Measurements from ENCODE around the gene PRKAA1.
A peak's percentile ranks its signal among the peaks of the same experiment; 100 is the strongest.
"Not testable (repeated sequence)": the region's sequence is repeated elsewhere in the genome, so short reads cannot be mapped to it uniquely, and the experiment has no call there.

PRKAA1 gene

GRCh38 chr5:40801771-40802562, 3.8 kb upstream of the PRKAA1 start:
- Mint-ChIP-seq H3K27me3 (no peaks in the 10 kb centered on the region), H3K27ac (no peak overlapping the region), H3K4me3 (no peak overlapping the region), H3K9me3 (no peaks in the 10 kb centered on the region), H3K4me1 (ENCODE audit: low read depth in 2 of 2) (peaks cover 2 to 6% of the 10 kb centered on the region in 2 donors), H3K36me3 (ENCODE audit: insufficient read depth) (peaks cover 13% of the 10 kb centered on the region)
- DNase-seq (no peak), ATAC-seq (replicated peaks) (no peak)

- Mint-ChIP-seq H3K27ac (peak overlapping the region in 1 of 2 donors; percentile 87), H3K4me1 (ENCODE audit: low read depth in 2 of 2) (peaks cover 12 to 30% of the 10 kb centered on the region in 2 donors), H3K9me3 (no peaks in the 10 kb centered on the region), H3K36me3 (ENCODE audit: insufficient read depth) (peaks cover 16% of the 10 kb centered on the region), H3K27me3 (no peaks in the 10 kb centered on the region), H3K4me3 (peak overlapping the region; percentile 83 to 89)
- DNase-seq, result no peak
- no peak for ATAC-seq (replicated peaks)
These were observed 1.1 kb upstream of the PRKAA1 start for GRCh38 chr5:40799258-40799657.

- Mint-ChIP-seq H3K4me1 (ENCODE audit: low read depth in 2 of 2) (peaks cover 15 to 34% of the 10 kb centered on the region in 2 donors), H3K27ac (peak overlapping the region; percentile 87 to 90), H3K9me3 (no peaks in the 10 kb centered on the region), H3K4me3 (peak overlapping the region; percentile 83 to 89), H3K36me3 (ENCODE audit: insufficient read depth) (peaks cover 14% of the 10 kb centered on the region), H3K27me3 (no peaks in the 10 kb centered on the region)
- no peak for ATAC-seq (replicated peaks)
- DNase-seq, result no peak
These were observed 632 bp upstream of the PRKAA1 start for GRCh38 chr5:40798801-40799210.

GRCh38 chr5:40797273-40798011, 732 bp downstream of the PRKAA1 start:
- peak; percentile 50 for ATAC-seq (replicated peaks)
- Mint-ChIP-seq H3K36me3 (ENCODE audit: insufficient read depth) (peaks cover 14% of the 10 kb centered on the region), H3K9me3 (no peaks in the 10 kb centered on the region), H3K27ac (peak overlapping the region; percentile 87 to 90), H3K4me3 (peak overlapping the region; percentile 83 to 89), H3K27me3 (no peaks in the 10 kb centered on the region), H3K4me1 (ENCODE audit: low read depth in 2 of 2) (peaks cover 21 to 40% of the 10 kb centered on the region in 2 donors)
- peak; percentile 65 to 71 (median 70) for DNase-seq

- Mint-ChIP-seq H3K36me3 (ENCODE audit: insufficient read depth) (peaks cover 14% of the 10 kb centered on the region), H3K4me3 (peak overlapping the region; percentile 83 to 89), H3K27ac (peak overlapping the region in 1 of 2 donors; percentile 22), H3K4me1 (ENCODE audit: low read depth in 2 of 2) (peaks cover 22 to 44% of the 10 kb centered on the region in 2 donors), H3K9me3 (no peaks in the 10 kb centered on the region), H3K27me3 (no peaks in the 10 kb centered on the region)
- ATAC-seq (replicated peaks) (no peak), DNase-seq (no peak)
These were observed 1.7 kb downstream of the PRKAA1 start for GRCh38 chr5:40796487-40796889.

- not testable (repeated sequence) for H3K9me3 Mint-ChIP-seq; ATAC-seq (replicated peaks); H3K4me3 Mint-ChIP-seq; H3K27ac Mint-ChIP-seq; H3K27me3 Mint-ChIP-seq; DNase-seq
- Mint-ChIP-seq H3K36me3 (ENCODE audit: insufficient read depth) (peaks cover 14% of the 10 kb centered on the region), H3K4me1 (ENCODE audit: low read depth in 2 of 2) (peaks cover 33 to 57% of the 10 kb centered on the region in 2 donors)
These were observed 3.3 kb downstream of the PRKAA1 start for GRCh38 chr5:40794877-40795276.

GRCh38 chr5:40794340-40794739, 3.8 kb downstream of the PRKAA1 start:
- H3K4me3 Mint-ChIP-seq, result peak overlapping the region in 1 of 2 donors; percentile 23
- H3K36me3 Mint-ChIP-seq (ENCODE audit: insufficient read depth), result peaks cover 14% of the 10 kb centered on the region
- DNase-seq; H3K27me3 Mint-ChIP-seq; ATAC-seq (replicated peaks); H3K9me3 Mint-ChIP-seq; H3K27ac Mint-ChIP-seq: not testable (repeated sequence)
- H3K4me1 Mint-ChIP-seq (ENCODE audit: low read depth in 2 of 2), result peaks cover 35 to 59% of the 10 kb centered on the region in 2 donors

- not testable (repeated sequence) for ATAC-seq (replicated peaks); H3K36me3 Mint-ChIP-seq (ENCODE audit: insufficient read depth); H3K27ac Mint-ChIP-seq; H3K27me3 Mint-ChIP-seq; H3K9me3 Mint-ChIP-seq; DNase-seq
- Mint-ChIP-seq H3K4me3 (peak overlapping the region in 1 of 2 donors; percentile 8), H3K4me1 (ENCODE audit: low read depth in 2 of 2) (peaks cover 43 to 70% of the 10 kb centered on the region in 2 donors)
These were observed 5.5 kb downstream of the PRKAA1 start for GRCh38 chr5:40792691-40793090.

- Mint-ChIP-seq H3K36me3 (ENCODE audit: insufficient read depth) (peaks cover 4% of the 10 kb centered on the region), H3K9me3 (no peaks in the 10 kb centered on the region), H3K27me3 (no peaks in the 10 kb centered on the region), H3K4me3 (no peak overlapping the region), H3K4me1 (ENCODE audit: low read depth in 2 of 2) (peaks cover 43 to 72% of the 10 kb centered on the region in 2 donors), H3K27ac (no peak overlapping the region)
- ATAC-seq (replicated peaks), result no peak
- DNase-seq, result no peak
These were observed 6.4 kb downstream of the PRKAA1 start for GRCh38 chr5:40791715-40792139.

GRCh38 chr5:40790947-40791593, 7.1 kb downstream of the PRKAA1 start:
- H3K27ac Mint-ChIP-seq, result peak overlapping the region; percentile 8 to 41
- ATAC-seq (replicated peaks) (no peak), DNase-seq (no peak)
- peaks cover 6% of the 10 kb centered on the region for H3K36me3 Mint-ChIP-seq (ENCODE audit: insufficient read depth)
- no peaks in the 10 kb centered on the region for H3K27me3 Mint-ChIP-seq
- H3K4me1 Mint-ChIP-seq (ENCODE audit: low read depth in 2 of 2), result peaks cover 43 to 67% of the 10 kb centered on the region in 2 donors
- H3K9me3 Mint-ChIP-seq, result no peaks in the 10 kb centered on the region
- no peak overlapping the region for H3K4me3 Mint-ChIP-seq

- not testable (repeated sequence) for ATAC-seq (replicated peaks); DNase-seq; H3K9me3 Mint-ChIP-seq; H3K27me3 Mint-ChIP-seq
- Mint-ChIP-seq H3K4me1 (ENCODE audit: low read depth in 2 of 2) (peaks cover 44 to 66% of the 10 kb centered on the region in 2 donors), H3K36me3 (ENCODE audit: insufficient read depth) (peaks cover 11% of the 10 kb centered on the region), H3K4me3 (peak overlapping the region in 1 of 2 donors; percentile 45), H3K27ac (peak overlapping the region; percentile 6 to 39)
These were observed 9.2 kb downstream of the PRKAA1 start for GRCh38 chr5:40788941-40789340.

- Mint-ChIP-seq H3K27ac (no peak overlapping the region), H3K27me3 (no peaks in the 10 kb centered on the region), H3K4me3 (peak overlapping the region in 1 of 2 donors; percentile 9), H3K36me3 (ENCODE audit: insufficient read depth) (peaks cover 12% of the 10 kb centered on the region), H3K4me1 (ENCODE audit: low read depth in 2 of 2) (peaks cover 38 to 66% of the 10 kb centered on the region in 2 donors), H3K9me3 (no peaks in the 10 kb centered on the region)
- ATAC-seq (replicated peaks) (no peak), DNase-seq (no peak)
These were observed 10.2 kb downstream of the PRKAA1 start for GRCh38 chr5:40787986-40788385.

GRCh38 chr5:40786664-40787063, 11.5 kb downstream of the PRKAA1 start:
- Mint-ChIP-seq H3K4me1 (ENCODE audit: low read depth in 2 of 2) (peaks cover 45 to 72% of the 10 kb centered on the region in 2 donors), H3K36me3 (ENCODE audit: insufficient read depth) (peaks cover 15% of the 10 kb centered on the region)
- not testable (repeated sequence) for ATAC-seq (replicated peaks); H3K4me3 Mint-ChIP-seq; H3K27me3 Mint-ChIP-seq; H3K9me3 Mint-ChIP-seq; H3K27ac Mint-ChIP-seq; DNase-seq

Data from effector memory CD8-positive, alpha-beta T cell (primary cell).